SK-N-SH (cell line): Measurements from ENCODE around the gene INO80C.

Experiments used
- TEAD4 ChIP-seq: IDR thresholded peaks from 2 replicates; pipeline ENCODE4 v1.4.0; 2012; ENCODE audit warnings: mild to moderate bottlenecking, borderline replicate concordance; ENCODE audit not compliant: insufficient read depth
- YY1 ChIP-seq: IDR thresholded peaks from 2 replicates; pipeline ENCODE4 v1.4.0; 2012; ENCODE audit warnings: low read depth, mild to moderate bottlenecking

- TF ChIP-seq YY1 (no peak), TEAD4 (no peak)
Measured at GRCh38 chr18:35508030-35508429, 10.3 kb upstream of the INO80C start.
